AG04450 (cell line): ENCODE results near the gene RGS19. TPM values are rescaled to one million over a fixed set of nuclear protein-coding genes. Genes with fewer than 3 reads are reported as not detected.

Experiments
- CTCF ChIA-PET: fragments of 300-600, 350-600 bp; formaldehyde crosslinking; extraction: SDS; loops from one replicate; lab custom pipeline; 2022; ENCODE audit warnings: antibody characterized with exemption, inconsistent platforms; lab: Charles Lee
- POLR2A ChIA-PET: fragments of 350-600 bp; formaldehyde crosslinking; extraction: SDS; loops from one replicate; lab custom pipeline; 2021; ENCODE audit warnings: antibody characterized with exemption, inconsistent platforms; lab: Yijun Ruan, JAX
- DNase-seq: peaks from one replicate; pipeline ENCODE4 v3.0.0-alpha.2; 2011; ENCODE audit warnings: low read depth, low spot score
- H3K27ac ChIP-seq: one replicate; pipeline ENCODE4 v1.5.1; 2012; ENCODE audit warnings: low read depth, low read length, control low read depth
- H3K27me3 ChIP-seq: one replicate; pipeline ENCODE4 v1.6.0; 2012; ENCODE audit warnings: low read length; ENCODE audit not compliant: control insufficient read depth, insufficient read depth
- H3K4me3 ChIP-seq: 2 replicates; pipeline ENCODE4 v1.5.1; 2011; ENCODE audit warnings: mild to moderate bottlenecking, low read depth, low read length, control low read depth
- H3K9me3 ChIP-seq: 2 replicates; pipeline ENCODE4 v1.5.1; 2012; ENCODE audit warnings: low read length; ENCODE audit not compliant: control insufficient read depth, insufficient read depth
- CTCF ChIP-seq: IDR thresholded peaks from 2 replicates; pipeline ENCODE4 v1.5.1; 2011; ENCODE audit warnings: low read depth, low read length, control low read depth, inconsistent platforms
- polyA plus RNA-seq: library from polyadenylated mRNA; depleted of rRNA; stranded (reverse); fragments of >200 nt; gene quantifications from 2 replicates; pipeline ENCODE4 v1.2.3, GENCODE V29; 2011

RGS19 gene
- polyA plus RNA-seq, 1 experiment, result 7.5 TPM

GRCh38 chr20:64069614-64070243 is 9.6 kb downstream of the RGS19 start:
- Histone ChIP-seq H3K27ac (no peak overlapping the region), H3K4me3 (no peak overlapping the region), H3K9me3 (no peaks in the 10 kb centered on the region; the same call in 1 of the 2 replicates), H3K27me3 (no peaks in the 10 kb centered on the region)
- POLR2A ChIA-PET, result no interaction called here
- CTCF ChIA-PET, result interaction anchor here (0.7 kb wide), 1 partner anchor 9 kb away, joined by 4 read pairs; no protein-coding TSS in a partner anchor
- DNase-seq, result no peak
- peak; percentile 72 for TF ChIP-seq CTCF

GRCh38 chr20:64069209-64069613 is 10.1 kb downstream of the RGS19 start:
- Histone ChIP-seq H3K27ac (no peak overlapping the region), H3K9me3 (no peaks in the 10 kb centered on the region; the same call in 1 of the 2 replicates), H3K4me3 (no peak overlapping the region), H3K27me3 (no peaks in the 10 kb centered on the region)
- no peak for TF ChIP-seq CTCF
- ChIA-PET POLR2A (no interaction called here), CTCF (no interaction called here)
- no peak for DNase-seq

GRCh38 chr20:64068386-64069208 is 10.7 kb downstream of the RGS19 start:
- no peak for DNase-seq
- no peaks in the 10 kb centered on the region; the same call in 1 of the 2 replicates for H3K9me3 ChIP-seq
- TF ChIP-seq CTCF, result no peak
- H3K27me3 ChIP-seq, result no peaks in the 10 kb centered on the region
- CTCF ChIA-PET, result no interaction called here
- H3K4me3 ChIP-seq, result no peak overlapping the region
- H3K27ac ChIP-seq, result no peak overlapping the region
- POLR2A ChIA-PET, result no interaction called here

GRCh38 chr20:64067733-64068307 is 11.5 kb downstream of the RGS19 start:
- ChIA-PET CTCF (no interaction called here), POLR2A (no interaction called here)
- no peak for DNase-seq
- no peaks in the 10 kb centered on the region for H3K27me3 ChIP-seq
- no peak for TF ChIP-seq CTCF
- no peak overlapping the region for H3K27ac ChIP-seq
- no peaks in the 10 kb centered on the region; the same call in 1 of the 2 replicates for H3K9me3 ChIP-seq
- H3K4me3 ChIP-seq, result no peak overlapping the region
